CD4-positive, alpha-beta T cell (primary cell): ENCODE measurements around the gene PGAP2. TPM values are rescaled to one million over a fixed set of nuclear protein-coding genes. Genes with fewer than 3 reads are reported as not detected.
A peak's percentile ranks its signal among the peaks of the same experiment; 100 is the strongest.

Source experiments
- ATAC-seq: fragments of 200-7000 bp; cut with Tn5 transposase; one replicate; pipeline ENCODE4 v1.10.0; 2022; ENCODE audit warnings: mild to moderate bottlenecking; ENCODE audit not compliant: poor library complexity
- CTCF ChIA-PET: fragments of 350-600 bp; sonication (Branson Sonifier 250); formaldehyde crosslinking; loops from one replicate; lab custom pipeline; 2021; ENCODE audit warnings: antibody characterized with exemption, inconsistent platforms; lab: Charles Lee
- POLR2A ChIA-PET: fragments of 350-600 bp; sonication (Branson Sonifier 250); formaldehyde crosslinking; loops from one replicate; lab custom pipeline; 2021; ENCODE audit warnings: antibody characterized with exemption, inconsistent platforms; lab: Charles Lee
- DNase-seq, 14 experiments: peaks; one replicate each; pipeline ENCODE4 v3.0.0-alpha.2; 2013 to 2020; ENCODE audit warnings: mixed read lengths in 2 of 14
- H3K27ac ChIP-seq, 2 donors: one replicate each; pipeline versions ENCODE4 v1.5.1 to v1.7.0; 2013; ENCODE audit warnings: low read length in 2 of 2, low read depth in 1 of 2, mild to moderate bottlenecking in 1 of 2
- H3K27me3 ChIP-seq, 2 experiments: 1 replicate in 1 of 2; 2 replicates in 1 of 2; pipeline versions ENCODE4 v1.6.1 to v1.7.0; 2013; ENCODE audit warnings: low read length in 2 of 2, control low read depth in 1 of 2, mild to moderate bottlenecking in 1 of 2, moderate library complexity in 1 of 2; ENCODE audit not compliant: insufficient read depth in 2 of 2, control insufficient read depth in 1 of 2
- H3K36me3 ChIP-seq: one replicate; pipeline ENCODE4 v1.6.1; 2013; ENCODE audit warnings: low read length, control low read depth; ENCODE audit not compliant: insufficient read depth
- H3K4me1 ChIP-seq: one replicate; pipeline ENCODE4 v1.6.1; 2013; ENCODE audit warnings: low read length, control low read depth; ENCODE audit not compliant: insufficient read depth
- H3K4me3 ChIP-seq: one replicate; pipeline ENCODE4 v1.5.1; 2013; ENCODE audit warnings: mild to moderate bottlenecking, low read length, moderate library complexity
- H3K9me3 ChIP-seq, 2 experiments: 1 replicate in 1 of 2; 2 replicates in 1 of 2; pipeline versions ENCODE4 v1.6.1 to v1.7.0; 2013; ENCODE audit warnings: low read length in 2 of 2, mild to moderate bottlenecking in 2 of 2, control low read depth in 1 of 2, moderate library complexity in 1 of 2; ENCODE audit not compliant: control insufficient read depth in 1 of 2, insufficient read depth in 1 of 2
- H3K27ac Mint-ChIP-seq: one replicate; pipeline ENCODE4 v1.8.0; 2020; ENCODE audit warnings: mixed read lengths
- H3K27me3 Mint-ChIP-seq: one replicate; pipeline ENCODE4 v1.8.0; 2021; ENCODE audit warnings: mixed read lengths
- H3K36me3 Mint-ChIP-seq: one replicate; pipeline ENCODE4 v1.8.0; 2021; ENCODE audit warnings: low read depth, mixed read lengths
- H3K4me1 Mint-ChIP-seq: one replicate; pipeline ENCODE4 v1.8.0; 2021; ENCODE audit warnings: low read depth, mixed read lengths
- H3K4me3 Mint-ChIP-seq: one replicate; pipeline ENCODE4 v1.8.0; 2020; ENCODE audit warnings: mild to moderate bottlenecking, mixed read lengths
- H3K9me3 Mint-ChIP-seq: one replicate; pipeline ENCODE4 v1.8.0; 2020; ENCODE audit warnings: mixed read lengths
- intact Hi-C, 2 experiments: fragments of 100-400 bp; cut with DNase I in 1 of 2; cut with micrococcal nuclease in 1 of 2; formaldehyde crosslinking; loops; one replicate each; pipeline versions ENCODE4 v1.15.1 to v1.9.0; 2023 to 2025; cut with DNase I, micrococcal nuclease
- total RNA-seq, 174 experiments: library from RNA in 2 of 174; stranded (reverse) in 2 of 174; gene quantifications; one replicate each; pipeline ENCODE4 v1.2.3 and lab custom pipeline; 2021 to 2026
- TF ChIP-seq, protein P1 (sequence below): fragments of 200-600 bp; IDR thresholded peaks from one replicate; pipeline ENCODE4 v1.8.0; 2022; ENCODE audit warnings: antibody characterized with exemption, mild to moderate bottlenecking

The PGAP2 gene
- total RNA-seq, 2 experiments from 2014 or later, result 20.9 to 23.6 TPM

DNA sequence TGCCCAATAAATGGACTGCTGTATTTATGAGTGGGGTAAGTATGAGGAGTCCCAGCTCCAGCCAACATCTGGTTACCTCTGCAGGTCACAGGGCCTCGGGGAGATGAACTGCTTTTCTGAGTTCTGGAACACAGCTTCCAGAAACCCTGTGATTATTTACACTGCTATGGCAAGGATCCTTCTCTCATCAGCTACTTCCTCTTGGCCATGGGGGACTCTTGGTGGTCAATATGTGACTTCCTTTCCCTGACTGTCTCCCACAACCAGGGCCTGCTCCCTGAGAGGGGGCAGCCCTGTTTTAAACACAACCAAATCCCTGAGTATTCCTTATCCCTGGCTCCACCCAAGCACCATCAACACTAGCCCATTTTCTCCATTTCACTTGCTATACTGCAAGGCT, 22.4 kb downstream of the PGAP2 start:
- DNase-seq, result no peak
- Histone ChIP-seq H3K4me3 (no peak overlapping the region), H3K27ac (peak overlapping the region; percentile 33 to 65), H3K9me3 (no peaks in the 10 kb centered on the region), H3K36me3 (peaks cover 81% of the 10 kb centered on the region), H3K4me1 (peaks cover 68% of the 10 kb centered on the region), H3K27me3 (no peaks in the 10 kb centered on the region)
- H3K36me3 Mint-ChIP-seq, result peaks cover 96% of the 10 kb centered on the region
- peak overlapping the region; percentile 38 for H3K4me3 Mint-ChIP-seq
- ChIA-PET CTCF (interaction anchor here (1.1 to 1.9 kb wide), 3 partner anchors 11 to 25 kb away, joined by 3 to 7 read pairs (median 6); partner anchors contain the start of genes PGAP2 and STIM1), POLR2A (interaction anchor here (1.5 to 15.1 kb wide), 3 partner anchors 8 to 22 kb away, joined by 4 to 577 read pairs (median 24); partner anchors contain the start of genes RHOG and STIM1)
- H3K4me1 Mint-ChIP-seq, result peaks cover 76% of the 10 kb centered on the region
- TF ChIP-seq, protein P1, sequence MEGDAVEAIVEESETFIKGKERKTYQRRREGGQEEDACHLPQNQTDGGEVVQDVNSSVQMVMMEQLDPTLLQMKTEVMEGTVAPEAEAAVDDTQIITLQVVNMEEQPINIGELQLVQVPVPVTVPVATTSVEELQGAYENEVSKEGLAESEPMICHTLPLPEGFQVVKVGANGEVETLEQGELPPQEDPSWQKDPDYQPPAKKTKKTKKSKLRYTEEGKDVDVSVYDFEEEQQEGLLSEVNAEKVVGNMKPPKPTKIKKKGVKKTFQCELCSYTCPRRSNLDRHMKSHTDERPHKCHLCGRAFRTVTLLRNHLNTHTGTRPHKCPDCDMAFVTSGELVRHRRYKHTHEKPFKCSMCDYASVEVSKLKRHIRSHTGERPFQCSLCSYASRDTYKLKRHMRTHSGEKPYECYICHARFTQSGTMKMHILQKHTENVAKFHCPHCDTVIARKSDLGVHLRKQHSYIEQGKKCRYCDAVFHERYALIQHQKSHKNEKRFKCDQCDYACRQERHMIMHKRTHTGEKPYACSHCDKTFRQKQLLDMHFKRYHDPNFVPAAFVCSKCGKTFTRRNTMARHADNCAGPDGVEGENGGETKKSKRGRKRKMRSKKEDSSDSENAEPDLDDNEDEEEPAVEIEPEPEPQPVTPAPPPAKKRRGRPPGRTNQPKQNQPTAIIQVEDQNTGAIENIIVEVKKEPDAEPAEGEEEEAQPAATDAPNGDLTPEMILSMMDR, result no peak
- no peaks in the 10 kb centered on the region for H3K9me3 Mint-ChIP-seq
- H3K27me3 Mint-ChIP-seq, result no peaks in the 10 kb centered on the region
- intact Hi-C loops, result no loop called here
- H3K27ac Mint-ChIP-seq, result peak overlapping the region; percentile 95
- no peak for ATAC-seq

DNA sequence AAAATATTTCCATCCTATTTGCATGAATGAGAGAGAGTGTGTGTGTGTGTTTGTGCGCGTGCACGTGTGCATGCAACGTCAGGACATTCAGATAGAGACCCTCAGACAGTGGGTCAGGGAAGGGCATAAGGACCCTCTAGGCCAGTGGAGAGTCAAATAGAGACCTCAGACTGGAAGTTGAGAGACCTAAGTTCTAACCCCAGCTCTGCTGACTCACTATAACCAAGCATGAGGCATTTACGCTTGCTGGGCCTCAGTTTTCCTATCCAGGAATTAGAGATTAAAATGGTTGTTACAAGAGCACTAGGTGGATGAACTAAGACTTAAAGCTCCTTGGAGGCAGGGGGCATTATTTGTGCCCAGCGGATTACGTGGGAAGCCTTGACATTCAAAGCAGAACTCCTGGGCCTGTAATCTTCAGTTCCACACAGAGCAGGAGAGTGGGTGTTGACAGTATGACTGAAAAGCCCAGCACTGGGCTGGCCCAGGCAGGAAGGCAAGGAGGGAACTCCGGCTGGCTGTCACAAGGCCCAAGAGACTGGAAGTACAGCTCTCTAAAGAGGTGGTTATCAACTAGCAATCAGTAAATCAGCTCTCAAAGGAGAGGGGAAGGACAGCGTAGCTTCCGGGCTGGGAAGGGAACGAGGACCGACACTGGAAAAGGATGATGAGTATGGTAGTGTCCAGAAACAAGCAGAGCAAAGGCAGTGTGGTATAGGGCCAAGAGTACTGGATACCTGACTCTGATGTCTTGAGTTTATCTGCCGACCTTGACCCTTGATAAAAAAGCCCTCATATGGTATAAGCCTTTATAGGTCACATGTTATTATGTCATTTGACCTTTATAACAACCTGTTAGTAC, 23.2 kb downstream of the PGAP2 start:
- peak overlapping the region; percentile 33 to 65 for H3K27ac ChIP-seq
- Mint-ChIP-seq H3K27me3 (no peaks in the 10 kb centered on the region), H3K9me3 (no peaks in the 10 kb centered on the region), H3K4me1 (peaks cover 70% of the 10 kb centered on the region), H3K36me3 (peaks cover 88% of the 10 kb centered on the region), H3K27ac (peak overlapping the region; percentile 95), H3K4me3 (peak overlapping the region; percentile 59)
- ATAC-seq, result peak; percentile 31
- CTCF ChIA-PET, result interaction anchor here (1.1 to 2.9 kb wide), 6 partner anchors 10 to 24 kb away, joined by 3 to 9 read pairs (median 6); partner anchors contain the start of genes PGAP2 and STIM1
- peaks cover 73% of the 10 kb centered on the region for H3K4me1 ChIP-seq
- H3K9me3 ChIP-seq, result no peaks in the 10 kb centered on the region
- H3K27me3 ChIP-seq, result no peaks in the 10 kb centered on the region
- no peak overlapping the region for H3K4me3 ChIP-seq
- POLR2A ChIA-PET, result interaction anchor here (3.8 to 15.1 kb wide), 2 partner anchors 9 to 21 kb away, joined by 24 to 577 read pairs; partner anchors contain the start of genes RHOG and STIM1
- intact Hi-C loops, result no loop called here
- DNase-seq, result peak in 1 of 14 experiments; percentile 34
- H3K36me3 ChIP-seq, result peaks cover 75% of the 10 kb centered on the region
- TF ChIP-seq, protein P1, result no peak

DNA sequence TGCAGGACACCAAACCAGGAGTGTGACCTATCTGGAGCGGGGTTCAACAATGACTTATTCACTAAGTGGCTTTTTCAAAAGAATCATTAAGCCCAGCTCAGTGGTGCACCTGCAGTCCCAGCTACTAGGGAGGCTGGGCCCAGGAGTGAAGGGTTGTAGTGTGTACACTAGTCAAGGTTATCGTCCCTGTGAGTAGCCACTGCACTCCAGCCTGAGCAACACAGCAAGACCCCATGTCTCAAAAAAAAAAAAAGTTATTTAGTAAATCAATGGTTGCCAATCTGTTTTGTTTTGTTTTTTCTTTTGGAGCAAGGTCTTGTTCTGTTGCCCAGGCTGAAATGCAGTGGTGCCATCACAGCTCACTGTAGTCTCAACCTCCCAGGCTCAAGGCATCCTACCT, 24.5 kb downstream of the PGAP2 start:
- CTCF ChIA-PET, result interaction anchor here (0.7 to 2.9 kb wide), 5 partner anchors 9 to 240 kb away, joined by 3 to 9 read pairs (median 4); partner anchors contain the start of gene STIM1
- Histone ChIP-seq H3K36me3 (peaks cover 63% of the 10 kb centered on the region), H3K9me3 (no peaks in the 10 kb centered on the region), H3K27me3 (no peaks in the 10 kb centered on the region), H3K4me3 (no peak overlapping the region), H3K27ac (peak overlapping the region; percentile 23 to 33), H3K4me1 (peaks cover 84% of the 10 kb centered on the region)
- TF ChIP-seq, protein P1, result no peak
- POLR2A ChIA-PET, result interaction anchor here (1.1 to 15.1 kb wide), 3 partner anchors 8 to 119 kb away, joined by 3 to 577 read pairs (median 24); partner anchors contain the start of genes RHOG and STIM1
- intact Hi-C loops, result no loop called here
- Mint-ChIP-seq H3K27ac (peak overlapping the region; percentile 95), H3K9me3 (no peaks in the 10 kb centered on the region), H3K4me1 (peaks cover 73% of the 10 kb centered on the region), H3K36me3 (peaks cover 75% of the 10 kb centered on the region), H3K27me3 (no peaks in the 10 kb centered on the region), H3K4me3 (peak overlapping the region; percentile 38)
- DNase-seq (no peak), ATAC-seq (no peak)
